Body of pancreas (tissue), 4 donors: ENCODE results near the gene TPCN2. TPM values are rescaled to one million over a fixed set of nuclear protein-coding genes. Genes with fewer than 3 reads are reported as not detected.

ENCODE experiments used
- ATAC-seq: fragments of 150-250 bp; one replicate; pipeline ENCODE4 v1.9.1; 2016
- DNase-seq, 4 donors: peaks; one replicate each; pipeline ENCODE4 v3.0.0-alpha.2; 2019
- H3K27ac ChIP-seq, 4 donors: fragments of 200-600 bp; sonication (generic); 1 replicate in 3 of 4; 2 replicates in 1 of 4; pipeline versions ENCODE4 v1.5.1 to v1.6.1; 2016 to 2019; ENCODE audit warnings: mild to moderate bottlenecking in 1 of 4, mixed read lengths in 1 of 4, moderate library complexity in 1 of 4
- H3K27me3 ChIP-seq, 2 donors: fragments of 200-600 bp; sonication (generic); one replicate each; pipeline ENCODE4 v1.6.0; 2016; ENCODE audit warnings: mild to moderate bottlenecking in 1 of 2
- H3K36me3 ChIP-seq, 2 donors: fragments of 200-600 bp; sonication (generic); replicated peaks in 1 of 2; 2 replicates each; pipeline ENCODE4 v1.5.1; 2016; ENCODE audit warnings: low read depth in 2 of 2; ENCODE audit not compliant: insufficient read depth in 1 of 2
- H3K4me1 ChIP-seq: fragments of 200-600 bp; sonication (generic); one replicate; pipeline ENCODE4 v1.6.0; 2016
- H3K4me3 ChIP-seq, 2 donors: fragments of 200-600 bp; sonication (generic); 1 replicate in 1 of 2; 2 replicates in 1 of 2; pipeline ENCODE4 v1.5.1; 2016 to 2019
- H3K9me3 ChIP-seq, 3 donors: fragments of 200-600 bp; sonication (generic); 1 replicate in 2 of 3; 2 replicates in 1 of 3; pipeline ENCODE4 v1.5.1; 2016
- CTCF ChIP-seq, 7 experiments: fragments of 450-650 bp in 4 of 7; fragments of 200-600 bp in 3 of 7; sonication (generic) in 3 of 7; IDR thresholded peaks; one replicate each; pipeline ENCODE4 v1.5.1; 2016 to 2019; ENCODE audit warnings: antibody characterized with exemption in 7 of 7
- POLR2A ChIP-seq, 3 donors: fragments of 450-650 bp; IDR thresholded peaks; one replicate each; pipeline ENCODE4 v1.6.1; 2016; ENCODE audit warnings: antibody characterized with exemption in 3 of 3, mild to moderate bottlenecking in 2 of 3
- WGBS, 2 donors: methylation state at CpG; one replicate each; pipeline ENCODE4 v1.1.5; 2017; 5-methylcytosine and 5-hydroxymethylcytosine counted together
- intact Hi-C: fragments of 100-400 bp; cut with DNase I; formaldehyde crosslinking; loops from one replicate; pipeline ENCODE4 v1.15.1; 2023
- total RNA-seq, 2 donors: library from RNA; depleted of rRNA; stranded (reverse); fragments of >200 nt; gene quantifications; one replicate each; pipeline ENCODE4 v1.1.0, GENCODE V29; 2016

TPCN2 gene
- total RNA-seq, 2 donors from 2014 or later = 10.9 to 18.9 TPM

GRCh38 chr11:69126286-69126685 is 77.6 kb downstream of the TPCN2 start:
- Histone ChIP-seq H3K27me3 (no peaks in the 10 kb centered on the region), H3K9me3 (no peaks in the 10 kb centered on the region), H3K27ac (peak overlapping the region; percentile 15 to 74 (median 66)), H3K4me1 (peaks cover 39% of the 10 kb centered on the region), H3K36me3 (no peaks in the 10 kb centered on the region), H3K4me3 (no peak overlapping the region)
- TF ChIP-seq POLR2A (IDR thresholded peaks at IDR 0.05) = no peak
- TF ChIP-seq CTCF (IDR thresholded peaks at IDR 0.05) = no peak
- intact Hi-C loops = no loop called here
- ATAC-seq = no peak
- WGBS, 2 donors = 79 to 86% methylated on average over 6 to 12 of the region's 12 CpGs
- peak in 1 of 4 donors; percentile 10 for DNase-seq

DNA sequence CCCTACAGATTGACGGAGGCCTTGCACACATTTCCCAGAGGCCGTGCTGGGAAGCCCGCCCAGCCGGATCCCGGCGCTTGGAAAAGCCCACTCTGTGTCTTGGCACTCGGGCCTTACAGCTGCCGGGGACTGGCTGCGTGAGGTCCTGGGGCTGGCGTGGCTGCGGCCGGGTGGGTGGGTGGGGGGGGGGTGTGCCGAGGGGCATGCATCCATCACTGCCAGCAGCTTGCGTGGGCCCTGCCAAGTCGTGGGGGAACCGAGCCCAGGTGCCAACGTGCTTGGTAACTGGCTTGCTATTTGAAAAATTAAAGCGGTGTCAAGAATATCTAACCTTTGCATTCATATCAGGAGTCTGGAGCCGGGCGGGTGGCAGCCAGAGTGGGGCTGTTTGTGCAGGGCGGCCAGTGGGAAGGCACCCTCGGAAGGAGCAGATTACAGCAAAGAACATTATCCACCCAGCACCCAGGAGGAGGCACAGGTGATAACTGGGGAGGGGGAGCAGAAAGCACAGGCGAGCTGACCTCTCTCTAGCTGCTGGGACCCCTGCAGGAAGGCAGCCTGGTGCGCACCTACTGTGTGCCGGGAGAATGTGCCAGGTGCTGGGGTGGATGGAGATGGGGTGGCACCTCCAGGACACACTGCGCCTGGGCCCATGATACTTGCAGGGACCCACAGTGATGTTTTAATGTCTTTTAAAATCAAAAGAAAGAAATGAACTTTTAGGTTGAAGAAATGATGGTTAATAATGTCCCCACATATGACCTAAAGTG is 78.5 kb downstream of the TPCN2 start:
- Histone ChIP-seq H3K36me3 (no peaks in the 10 kb centered on the region), H3K4me1 (peaks cover 41% of the 10 kb centered on the region), H3K9me3 (no peaks in the 10 kb centered on the region), H3K4me3 (no peak overlapping the region), H3K27me3 (no peaks in the 10 kb centered on the region), H3K27ac (peak overlapping the region; percentile 15 to 74 (median 68))
- 48 to 76% methylated on average over 11 to 26 of the region's 26 CpGs for WGBS, 2 donors
- ATAC-seq = peak; percentile 13
- intact Hi-C loops = no loop called here
- no peak for TF ChIP-seq CTCF (IDR thresholded peaks at IDR 0.05)
- no peak for TF ChIP-seq POLR2A (IDR thresholded peaks at IDR 0.05)
- DNase-seq = peak; percentile 48 to 75 (median 58)

GRCh38 chr11:69127884-69128283 is 79.2 kb downstream of the TPCN2 start:
- peaks cover 35% of the 10 kb centered on the region for H3K4me1 ChIP-seq
- intact Hi-C loops = no loop called here
- no peaks in the 10 kb centered on the region for H3K36me3 ChIP-seq
- no peaks in the 10 kb centered on the region for H3K27me3 ChIP-seq
- DNase-seq (no peak), ATAC-seq (no peak)
- no peaks in the 10 kb centered on the region for H3K9me3 ChIP-seq
- H3K4me3 ChIP-seq = no peak overlapping the region
- WGBS, 2 donors = 79 to 100% methylated on average over 1 of the region's 1 CpG
- H3K27ac ChIP-seq = peak overlapping the region in 2 of 4 donors; percentile 65 to 74
- TF ChIP-seq CTCF (IDR thresholded peaks at IDR 0.05) (no peak), POLR2A (IDR thresholded peaks at IDR 0.05) (no peak)

- no peaks in the 10 kb centered on the region for H3K36me3 ChIP-seq
- H3K9me3 ChIP-seq = no peaks in the 10 kb centered on the region
- intact Hi-C loops = no loop called here
- no peak overlapping the region for H3K4me3 ChIP-seq
- peaks cover 23% of the 10 kb centered on the region for H3K4me1 ChIP-seq
- H3K27me3 ChIP-seq = no peaks in the 10 kb centered on the region
- no peak for DNase-seq
- TF ChIP-seq POLR2A (IDR thresholded peaks at IDR 0.05) = no peak
- no peak for TF ChIP-seq CTCF (IDR thresholded peaks at IDR 0.05)
- no peak for ATAC-seq
- WGBS, 2 donors = 84 to 87% methylated on average over 2 of the region's 2 CpGs
- H3K27ac ChIP-seq = no peak overlapping the region
These were observed 80.3 kb downstream of the TPCN2 start for GRCh38 chr11:69129053-69129452.

DNA sequence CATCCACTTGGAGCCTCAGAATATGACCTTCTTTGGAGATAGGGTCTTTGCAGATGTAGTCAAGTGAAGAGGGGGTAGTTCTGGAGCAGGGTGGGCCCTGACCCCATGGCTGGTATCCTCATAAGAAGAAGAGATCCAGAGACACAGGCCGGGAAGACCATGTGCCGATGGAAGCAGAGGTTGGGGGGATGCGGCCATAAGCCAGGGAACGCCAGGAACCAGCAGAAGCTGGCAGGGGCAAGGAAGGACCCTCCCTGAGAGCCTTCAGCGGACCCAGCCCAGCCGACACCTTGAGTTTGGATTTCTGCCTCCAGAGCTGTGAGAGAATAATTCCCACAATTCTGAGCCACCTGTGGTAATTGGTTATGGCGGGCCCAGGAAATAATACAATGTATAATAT is 80.9 kb downstream of the TPCN2 start:
- 80 to 87% methylated on average over 7 of the region's 7 CpGs for WGBS, 2 donors
- TF ChIP-seq CTCF (IDR thresholded peaks at IDR 0.05) (no peak), POLR2A (IDR thresholded peaks at IDR 0.05) (no peak)
- Histone ChIP-seq H3K9me3 (no peaks in the 10 kb centered on the region), H3K27ac (no peak overlapping the region), H3K4me3 (no peak overlapping the region), H3K4me1 (peaks cover 23% of the 10 kb centered on the region), H3K36me3 (no peaks in the 10 kb centered on the region), H3K27me3 (no peaks in the 10 kb centered on the region)
- intact Hi-C loops = no loop called here
- DNase-seq (no peak), ATAC-seq (no peak)
